WI38 (cell line): ENCODE measurements around the gene EQTN.
"Not testable (repeated sequence)": the region's sequence is repeated elsewhere in the genome, so short reads cannot be mapped to it uniquely, and the experiment has no call there.

Source experiments
- H3K4me3 ChIP-seq: 2 replicates; pipeline ENCODE4 v1.5.1; 2011; ENCODE audit warnings: low read depth, mild to moderate bottlenecking, control low read depth, low read length
- TF ChIP-seq, protein P1 (sequence below): IDR thresholded peaks from 2 replicates; pipeline ENCODE4 v1.5.1; 2012; ENCODE audit warnings: low read depth, mild to moderate bottlenecking, control low read depth, low read length

Gene EQTN

DNA sequence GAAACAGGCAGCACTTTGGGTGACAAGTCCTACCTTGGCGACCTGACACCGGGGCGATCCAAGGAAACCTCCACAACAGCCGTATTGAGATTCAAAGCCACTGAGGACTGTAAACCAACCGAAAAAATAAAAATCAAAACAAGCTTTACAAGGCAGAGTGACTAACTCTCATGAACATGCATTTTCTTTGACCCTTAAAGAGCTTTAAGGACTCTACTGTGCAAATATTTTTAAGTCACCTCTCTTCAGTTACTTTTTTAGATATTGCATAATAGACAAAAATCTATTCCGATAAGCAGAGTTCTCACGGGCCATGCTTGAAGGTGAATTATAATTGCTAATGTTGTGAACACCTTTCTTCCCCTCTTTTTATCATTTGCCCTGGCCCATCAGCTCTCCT lies 38.3 kb downstream of the EQTN start:
- TF ChIP-seq, protein P1, sequence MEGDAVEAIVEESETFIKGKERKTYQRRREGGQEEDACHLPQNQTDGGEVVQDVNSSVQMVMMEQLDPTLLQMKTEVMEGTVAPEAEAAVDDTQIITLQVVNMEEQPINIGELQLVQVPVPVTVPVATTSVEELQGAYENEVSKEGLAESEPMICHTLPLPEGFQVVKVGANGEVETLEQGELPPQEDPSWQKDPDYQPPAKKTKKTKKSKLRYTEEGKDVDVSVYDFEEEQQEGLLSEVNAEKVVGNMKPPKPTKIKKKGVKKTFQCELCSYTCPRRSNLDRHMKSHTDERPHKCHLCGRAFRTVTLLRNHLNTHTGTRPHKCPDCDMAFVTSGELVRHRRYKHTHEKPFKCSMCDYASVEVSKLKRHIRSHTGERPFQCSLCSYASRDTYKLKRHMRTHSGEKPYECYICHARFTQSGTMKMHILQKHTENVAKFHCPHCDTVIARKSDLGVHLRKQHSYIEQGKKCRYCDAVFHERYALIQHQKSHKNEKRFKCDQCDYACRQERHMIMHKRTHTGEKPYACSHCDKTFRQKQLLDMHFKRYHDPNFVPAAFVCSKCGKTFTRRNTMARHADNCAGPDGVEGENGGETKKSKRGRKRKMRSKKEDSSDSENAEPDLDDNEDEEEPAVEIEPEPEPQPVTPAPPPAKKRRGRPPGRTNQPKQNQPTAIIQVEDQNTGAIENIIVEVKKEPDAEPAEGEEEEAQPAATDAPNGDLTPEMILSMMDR = no peak
- H3K4me3 ChIP-seq = no peak overlapping the region

DNA sequence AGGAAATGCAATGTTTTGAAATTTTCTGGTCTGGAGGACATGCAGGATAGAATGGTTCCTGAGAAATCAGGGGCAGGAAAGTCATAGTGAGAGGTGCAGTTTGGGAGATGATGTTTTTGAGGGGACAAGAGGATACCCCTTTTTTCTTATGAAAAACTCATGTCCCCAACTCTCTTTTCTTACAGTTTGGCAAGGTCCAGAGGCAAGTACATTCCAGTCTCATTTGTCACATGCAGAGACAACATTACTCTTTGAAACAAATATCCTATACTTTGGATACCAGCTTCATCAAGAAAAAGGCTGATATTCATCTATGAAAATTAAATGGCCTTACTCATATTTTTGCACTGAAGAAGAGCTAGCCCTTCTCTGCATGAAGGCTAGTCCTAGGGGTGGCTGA lies 48.2 kb downstream of the EQTN start:
- no peak overlapping the region for H3K4me3 ChIP-seq
- TF ChIP-seq, protein P1 = no peak

DNA sequence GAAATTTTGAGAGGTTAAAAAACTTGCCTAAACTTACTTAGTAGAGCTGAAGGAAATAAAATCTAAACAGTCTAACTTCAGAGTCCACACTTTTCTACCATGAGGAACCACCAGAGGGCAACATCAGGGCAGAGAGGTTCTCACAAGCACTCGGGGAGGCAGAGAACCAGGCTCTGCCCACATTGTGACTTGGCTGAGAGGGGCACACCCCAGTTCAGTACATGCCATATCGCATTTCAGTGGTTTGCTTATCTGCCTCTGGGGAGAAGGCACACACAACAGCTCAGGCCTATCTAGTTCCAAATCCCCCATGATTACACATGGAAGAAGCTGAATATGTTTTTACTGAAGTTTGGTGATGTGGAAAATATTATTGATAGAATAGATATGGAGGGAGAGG lies 49.2 kb downstream of the EQTN start:
- no peak overlapping the region for H3K4me3 ChIP-seq
- TF ChIP-seq, protein P1 = peak; percentile 50

DNA sequence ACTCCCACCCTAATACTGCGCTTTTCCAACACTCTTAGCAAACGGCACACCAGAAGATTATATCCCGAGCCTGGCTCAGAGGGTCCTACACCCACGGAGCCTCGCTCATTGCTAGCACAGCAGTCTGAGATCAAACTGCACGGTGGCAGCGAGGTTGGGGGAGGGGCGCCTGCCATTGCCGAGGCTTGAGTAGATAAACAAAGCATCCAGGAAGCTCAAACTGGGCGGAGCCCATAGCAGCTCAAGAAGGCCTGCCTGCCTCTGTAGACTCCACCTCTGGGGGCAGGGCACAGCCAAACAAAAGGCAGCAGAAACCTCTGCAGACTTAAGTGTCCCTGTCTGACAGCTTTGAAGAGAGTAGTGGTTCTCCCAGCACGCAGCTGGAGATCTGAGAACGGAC lies 57.3 kb downstream of the EQTN start:
- H3K4me3 ChIP-seq = not testable (repeated sequence)
